PFSK-1 (cell line): ENCODE data around the gene RIBC1.

Experiments
- FOXP2 ChIP-seq: optimal IDR thresholded peaks from 2 replicates; pipeline ENCODE3; 2011; ENCODE audit warnings: borderline replicate concordance, control low read depth, inconsistent platforms; ENCODE audit not compliant: insufficient read depth; ENCODE audit errors: extremely low read length, extremely low read depth
- POLR2AphosphoS5 ChIP-seq: IDR thresholded peaks from 2 replicates; pipeline ENCODE4 v1.6.1; 2012; ENCODE audit warnings: low read depth, mild to moderate bottlenecking, control low read depth, low read length, moderate library complexity

DNA sequence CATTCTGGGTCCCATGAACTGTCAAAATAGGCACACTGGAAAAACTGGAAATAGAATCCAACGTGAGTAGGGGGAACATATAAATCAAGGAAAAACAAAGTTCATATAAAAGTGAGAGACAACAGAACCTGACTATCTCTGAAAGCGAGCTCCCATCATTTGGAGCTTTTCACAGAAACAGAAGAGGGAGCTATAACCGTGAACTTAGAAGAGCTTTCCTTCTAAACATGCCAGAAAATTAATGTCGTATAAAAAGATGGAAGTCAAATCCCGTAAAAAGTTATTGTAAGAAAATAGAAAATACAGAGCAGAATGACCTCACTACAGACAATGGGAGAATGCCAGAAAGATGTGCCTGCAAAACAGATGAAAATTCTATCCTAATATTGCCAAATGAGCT, 35.4 kb downstream of the RIBC1 start:
- no peak for TF ChIP-seq POLR2AphosphoS5
- no peak for TF ChIP-seq FOXP2
